GM12872 (cell line): ENCODE measurements around the gene PDGFA.

Source experiments
- CTCF ChIP-seq: IDR thresholded peaks from 3 replicates; pipeline ENCODE4 v1.5.1; 2011; ENCODE audit warnings: low read depth, mild to moderate bottlenecking, low read length, moderate library complexity; ENCODE audit not compliant: insufficient read depth

The PDGFA gene

GRCh38 chr7:515628-516027 lies 4.0 kb downstream of the PDGFA start:
- no peak for TF ChIP-seq CTCF

DNA sequence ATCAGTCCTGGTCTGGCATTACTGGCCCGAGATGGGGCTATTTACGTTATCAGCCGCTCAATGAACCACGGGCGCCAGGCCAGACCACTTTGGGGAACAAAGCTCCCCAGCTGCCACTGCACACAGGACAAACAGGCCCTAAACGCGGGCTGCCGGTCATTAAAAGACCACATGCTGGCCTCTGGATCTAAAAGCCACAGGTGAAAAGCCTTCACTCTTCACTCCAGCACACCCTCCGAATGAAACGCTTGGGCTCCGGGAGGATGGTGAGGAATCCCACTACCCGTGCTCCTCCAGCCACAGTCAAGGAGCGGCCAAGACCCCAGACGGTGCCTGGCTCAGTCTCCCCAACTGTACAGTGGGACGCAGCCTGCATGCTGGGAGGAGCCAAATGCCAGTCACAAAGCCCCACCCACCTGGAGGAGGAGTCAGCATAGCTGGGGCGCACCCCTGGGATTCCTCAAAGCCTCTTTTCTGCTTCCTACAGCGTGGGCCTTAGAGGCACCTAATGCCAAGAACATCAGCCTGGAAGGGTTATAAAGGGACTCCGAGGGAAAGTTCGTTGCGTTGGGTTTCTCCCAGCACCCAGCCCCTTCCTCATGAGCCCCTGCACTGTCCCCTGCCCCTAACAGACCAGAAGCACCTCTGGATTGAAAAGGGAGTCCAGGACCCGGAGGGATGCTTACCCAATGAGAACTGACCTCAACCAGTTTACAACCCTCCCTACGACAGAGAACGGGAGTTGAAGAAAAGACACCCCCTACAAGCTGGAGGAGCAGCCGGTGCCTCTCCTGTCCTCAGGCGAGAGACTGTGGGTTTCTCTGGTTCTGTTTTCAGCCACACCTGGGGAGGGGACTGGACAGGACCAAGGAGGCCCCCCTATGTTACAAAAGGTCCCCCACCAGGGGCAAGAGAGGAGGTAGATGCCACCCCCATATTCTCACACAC lies 4.7 kb downstream of the PDGFA start:
- no peak for TF ChIP-seq CTCF

DNA sequence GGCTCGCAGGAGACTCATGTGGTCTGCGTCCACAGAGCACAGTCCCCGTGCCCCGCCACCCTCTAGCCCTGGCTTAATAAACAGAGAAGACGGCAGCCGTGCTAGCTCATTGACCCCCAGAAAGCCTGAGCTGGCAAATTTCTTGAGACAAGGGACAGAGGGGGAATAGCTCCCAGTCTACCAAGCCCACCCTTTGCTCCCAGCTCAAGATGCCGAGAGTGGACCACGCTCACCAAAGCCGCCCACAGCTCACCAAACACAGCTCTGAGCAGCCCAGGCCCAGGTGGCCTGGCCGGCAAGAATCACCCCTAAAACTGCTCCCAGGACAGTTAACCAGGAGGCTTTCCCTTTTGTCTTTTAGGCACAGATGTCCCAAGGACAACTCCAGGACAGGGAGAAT lies 5.4 kb downstream of the PDGFA start:
- TF ChIP-seq CTCF, result no peak

DNA sequence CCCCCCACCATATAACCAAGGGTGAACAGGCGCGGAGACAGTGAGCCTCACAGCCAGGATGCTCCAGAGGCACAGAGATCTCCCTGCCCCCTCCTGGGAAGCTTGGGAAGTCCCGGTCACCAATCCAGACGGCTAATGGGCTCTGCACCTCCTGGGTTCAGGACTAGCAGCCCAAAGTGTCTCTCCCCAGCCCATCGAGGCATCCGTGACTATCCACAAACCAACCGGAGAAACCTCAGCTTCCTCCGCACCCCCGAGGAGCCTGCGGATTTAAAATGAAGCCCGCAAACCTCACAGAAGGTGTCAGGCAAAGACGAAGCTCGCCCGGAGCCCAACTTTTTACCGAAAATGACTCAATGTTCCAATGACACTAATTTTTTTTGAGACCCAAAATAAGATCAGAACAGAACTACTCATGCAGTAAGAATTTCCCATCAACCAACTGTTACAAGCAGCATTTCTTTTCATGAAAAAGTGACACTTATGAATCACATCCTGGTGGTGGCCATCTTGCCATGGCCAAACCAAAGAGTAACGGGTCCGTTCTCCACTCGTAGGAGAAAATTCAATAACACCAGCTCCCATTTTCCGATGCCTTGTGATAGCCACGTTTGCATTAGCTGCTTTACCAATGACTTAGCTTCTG lies 6.0 kb downstream of the PDGFA start:
- TF ChIP-seq CTCF, result no peak

GRCh38 chr7:512541-513311 lies 6.9 kb downstream of the PDGFA start:
- no peak for TF ChIP-seq CTCF

DNA sequence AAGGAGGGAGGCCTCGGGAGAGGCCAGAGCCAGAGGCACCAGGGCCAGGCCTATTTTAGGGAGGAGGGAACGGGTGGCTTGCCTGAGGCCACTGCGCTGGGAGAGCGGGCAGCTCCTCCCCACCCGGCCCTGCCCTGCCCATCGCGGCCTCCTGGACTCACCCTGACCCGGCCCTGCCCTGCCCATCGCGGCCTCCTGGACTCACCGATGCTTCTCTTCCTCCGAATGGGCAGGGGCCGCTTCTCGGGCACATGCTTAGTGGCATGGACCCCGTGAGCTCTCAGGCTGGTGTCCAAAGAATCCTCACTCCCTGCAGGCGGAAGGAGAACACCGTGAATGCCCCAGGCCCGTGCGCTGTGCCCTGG lies 7.5 kb downstream of the PDGFA start:
- TF ChIP-seq CTCF, result no peak
